Body of pancreas (tissue), 4 donors: ENCODE data around the gene MYRIP.

Experiments used
- POLR2A ChIP-seq, 3 donors: fragments of 450-650 bp; IDR thresholded peaks; one replicate each; pipeline ENCODE4 v1.6.1; 2016; ENCODE audit warnings: antibody characterized with exemption in 3 of 3, mild to moderate bottlenecking in 2 of 3
- TF ChIP-seq, protein P1 (sequence below), 7 experiments: fragments of 450-650 bp in 4 of 7; fragments of 200-600 bp in 3 of 7; sonication (generic) in 3 of 7; IDR thresholded peaks; one replicate each; pipeline ENCODE4 v1.5.1; 2016 to 2019; ENCODE audit warnings: antibody characterized with exemption in 7 of 7

DNA sequence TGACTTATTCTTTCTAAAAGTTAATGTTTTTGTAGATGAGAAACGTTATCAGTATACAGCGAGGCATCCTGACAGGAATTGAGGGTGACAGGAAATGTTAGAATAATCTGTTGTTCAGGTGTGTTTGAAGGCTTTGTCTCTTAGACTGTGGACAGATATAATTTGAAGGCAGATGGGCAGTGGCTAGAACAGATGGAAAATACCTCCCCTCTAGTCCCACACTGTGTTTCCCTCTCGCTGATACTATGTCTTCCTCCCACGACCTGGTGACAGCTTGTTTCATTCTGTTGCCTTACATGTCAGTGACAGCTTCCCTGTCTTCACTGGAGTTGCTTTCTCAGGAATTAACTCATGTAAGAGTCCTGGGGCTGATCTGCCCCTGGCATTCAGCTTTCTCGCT is 125.3 kb downstream of the MYRIP start:
- TF ChIP-seq, protein P1, sequence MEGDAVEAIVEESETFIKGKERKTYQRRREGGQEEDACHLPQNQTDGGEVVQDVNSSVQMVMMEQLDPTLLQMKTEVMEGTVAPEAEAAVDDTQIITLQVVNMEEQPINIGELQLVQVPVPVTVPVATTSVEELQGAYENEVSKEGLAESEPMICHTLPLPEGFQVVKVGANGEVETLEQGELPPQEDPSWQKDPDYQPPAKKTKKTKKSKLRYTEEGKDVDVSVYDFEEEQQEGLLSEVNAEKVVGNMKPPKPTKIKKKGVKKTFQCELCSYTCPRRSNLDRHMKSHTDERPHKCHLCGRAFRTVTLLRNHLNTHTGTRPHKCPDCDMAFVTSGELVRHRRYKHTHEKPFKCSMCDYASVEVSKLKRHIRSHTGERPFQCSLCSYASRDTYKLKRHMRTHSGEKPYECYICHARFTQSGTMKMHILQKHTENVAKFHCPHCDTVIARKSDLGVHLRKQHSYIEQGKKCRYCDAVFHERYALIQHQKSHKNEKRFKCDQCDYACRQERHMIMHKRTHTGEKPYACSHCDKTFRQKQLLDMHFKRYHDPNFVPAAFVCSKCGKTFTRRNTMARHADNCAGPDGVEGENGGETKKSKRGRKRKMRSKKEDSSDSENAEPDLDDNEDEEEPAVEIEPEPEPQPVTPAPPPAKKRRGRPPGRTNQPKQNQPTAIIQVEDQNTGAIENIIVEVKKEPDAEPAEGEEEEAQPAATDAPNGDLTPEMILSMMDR (IDR thresholded peaks at IDR 0.05) = no peak
- TF ChIP-seq POLR2A (IDR thresholded peaks at IDR 0.05) = no peak
